Activated CD4-positive, alpha-beta T cell treated with anti-CD3 and anti-CD28 coated beads, Interleukin-2, amount 50 U/mL, for 16 hours (primary cell): ENCODE data around the gene GLT8D1.
"Not testable (repeated sequence)": the region's sequence is repeated elsewhere in the genome, so short reads cannot be mapped to it uniquely, and the experiment has no call there.

Experiments used
- DNase-seq: peaks from one replicate; pipeline ENCODE4 v3.0.0-alpha.2; 2020

GLT8D1 gene

DNA sequence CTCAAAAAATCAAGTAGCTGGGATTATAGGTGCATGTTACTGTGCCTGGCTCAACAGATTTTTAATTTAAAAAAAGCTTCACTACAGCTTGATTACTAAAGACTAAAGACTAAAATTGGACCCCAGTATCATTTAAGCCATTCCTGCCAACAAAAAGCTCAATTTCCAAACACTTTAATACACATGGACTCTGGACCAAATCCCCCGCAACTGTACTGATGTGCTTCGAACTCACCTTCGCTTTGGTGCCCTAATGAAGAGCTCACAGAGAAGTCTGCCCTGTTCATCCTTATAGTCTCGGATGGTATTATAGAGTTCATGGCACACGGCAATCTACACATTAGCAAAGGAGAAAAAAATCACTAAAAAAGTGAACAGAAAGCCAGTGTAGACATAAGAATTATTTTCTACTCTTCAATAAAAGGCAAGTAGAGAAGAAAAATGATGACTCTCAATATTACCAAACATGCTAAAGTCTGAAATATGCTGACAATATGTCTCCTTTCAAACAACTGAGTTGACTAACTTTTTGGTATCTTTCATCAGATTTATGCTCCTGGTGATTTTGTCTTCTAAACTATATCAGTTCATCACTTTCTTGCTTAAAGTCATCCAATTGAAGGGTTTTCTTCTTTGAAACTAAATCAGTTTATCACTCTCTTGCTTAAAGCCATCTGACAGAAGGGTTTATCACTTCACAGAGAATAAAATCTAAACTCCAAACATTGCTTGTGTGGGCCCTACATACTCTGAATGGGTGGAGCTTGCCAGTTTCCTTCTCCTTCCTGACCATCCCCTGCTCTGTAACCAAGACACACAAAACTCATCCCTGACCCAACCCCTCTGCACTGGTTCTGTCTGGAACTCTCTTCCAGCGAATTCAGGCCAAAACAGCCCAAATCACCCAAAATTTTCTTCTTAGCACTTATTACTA, 27.1 kb downstream of the GLT8D1 start:
- DNase-seq, result no peak

- not testable (repeated sequence) for DNase-seq
Observed at GRCh38 chr3:52676201-52676600, 29.4 kb downstream of the GLT8D1 start.

- DNase-seq, result peak; percentile 46
Observed at GRCh38 chr3:52671676-52672075, 33.9 kb downstream of the GLT8D1 start.

DNA sequence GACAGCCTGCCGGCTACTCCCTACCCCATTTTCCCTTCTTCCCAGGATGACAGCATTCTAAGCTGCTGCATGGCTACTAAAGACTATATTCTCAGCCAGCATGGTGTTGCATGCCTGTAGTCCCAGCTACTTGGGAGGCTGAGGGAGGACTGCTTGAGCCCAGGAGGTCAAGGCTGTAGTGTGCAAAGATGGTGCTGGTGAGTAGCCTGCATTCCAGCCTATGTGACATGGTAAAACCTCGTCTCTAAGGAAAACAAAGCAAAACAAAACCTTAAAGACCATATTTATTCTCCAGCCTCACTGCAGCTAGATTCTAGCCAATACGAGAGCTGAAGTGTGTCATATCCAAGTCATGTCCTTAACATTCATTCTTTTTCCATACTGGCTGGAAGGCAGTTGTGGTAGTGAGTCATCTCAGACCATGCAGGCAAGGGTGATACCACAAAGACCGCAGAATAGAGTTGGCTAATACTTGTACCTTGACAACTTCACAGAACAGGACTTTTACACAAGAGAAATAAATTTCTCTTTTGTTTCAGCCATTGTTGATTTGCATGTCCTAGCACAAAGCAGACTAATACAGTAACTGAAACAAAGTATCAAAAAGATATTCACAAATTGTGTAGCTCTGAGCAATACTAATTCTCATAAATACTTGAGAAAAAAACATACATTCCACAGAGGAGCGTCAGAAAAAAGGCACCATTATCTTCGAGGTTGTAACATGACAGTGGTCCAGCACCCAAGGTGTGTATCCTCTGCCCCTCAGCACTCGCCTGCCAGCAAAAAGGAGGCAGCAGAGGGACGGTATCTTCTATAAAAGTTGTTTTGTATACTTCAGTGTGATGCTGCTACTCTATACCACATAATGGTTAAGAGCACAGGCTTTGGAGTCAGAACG, 34.7 kb downstream of the GLT8D1 start:
- DNase-seq, result peak; percentile 94

GRCh38 chr3:52663098-52663497, 42.5 kb downstream of the GLT8D1 start:
- peak; percentile 14 for DNase-seq

GRCh38 chr3:52660046-52660445, 45.5 kb downstream of the GLT8D1 start:
- DNase-seq, result no peak

- no peak for DNase-seq
Observed at GRCh38 chr3:52655895-52656294, 49.7 kb downstream of the GLT8D1 start.

DNA sequence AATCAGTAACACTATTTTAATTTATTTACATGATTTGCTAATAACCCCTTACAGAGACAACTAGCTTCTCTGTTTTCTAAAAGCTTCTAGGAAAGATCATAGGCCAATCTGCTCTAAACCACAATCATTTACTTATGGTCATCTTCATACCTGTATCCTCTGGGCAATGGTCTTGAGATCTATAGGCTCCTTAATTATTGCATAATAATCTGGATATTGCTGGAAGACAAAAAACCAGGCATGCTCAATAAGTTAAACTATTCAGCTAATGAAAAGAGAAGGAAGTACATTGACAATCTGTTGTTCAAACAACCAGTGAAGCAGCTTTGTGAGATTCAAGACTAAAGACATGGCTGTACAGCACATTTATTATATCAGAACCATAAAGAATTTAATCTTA, 54.0 kb downstream of the GLT8D1 start:
- DNase-seq, result no peak

- DNase-seq, result peak; percentile 8
Observed at GRCh38 chr3:52650439-52650838, 55.2 kb downstream of the GLT8D1 start.

- no peak for DNase-seq
Observed at GRCh38 chr3:52649461-52650210, 56.0 kb downstream of the GLT8D1 start.

DNA sequence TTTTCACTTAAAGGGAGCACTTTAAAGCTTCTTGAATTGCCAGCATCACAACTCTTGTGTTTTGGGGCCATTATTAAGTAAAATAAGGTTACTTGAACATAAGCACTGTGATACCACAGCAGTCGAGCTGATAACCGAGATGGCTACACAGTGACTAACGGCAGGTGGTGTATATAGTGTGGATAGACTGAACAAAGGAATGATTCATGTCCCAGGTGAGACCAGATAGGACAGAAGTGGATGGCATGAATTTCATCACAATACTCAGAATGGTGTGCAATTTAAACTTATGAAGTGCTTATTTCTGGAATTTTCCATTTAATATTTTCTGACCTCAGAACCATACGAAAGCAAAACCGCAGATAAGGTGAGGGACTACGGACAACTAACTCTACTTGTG, 60.0 kb downstream of the GLT8D1 start:
- no peak for DNase-seq
